Tibial nerve (tissue), 4 donors: ENCODE measurements around the gene L1CAM. TPM values are rescaled to one million over a fixed set of nuclear protein-coding genes. Genes with fewer than 3 reads are reported as not detected.

Source experiments
- DNase-seq, 2 donors: peaks; one replicate each; pipeline ENCODE4 v3.0.0-alpha.2; 2019; ENCODE audit warnings: low spot score in 2 of 2
- H3K27ac ChIP-seq, 4 donors: fragments of 200-600 bp; sonication (generic) in 3 of 4; one replicate each; pipeline ENCODE4 v1.5.1; 2017 to 2019; ENCODE audit warnings: mild to moderate bottlenecking in 1 of 4
- H3K27me3 ChIP-seq, 2 donors: fragments of 200-600 bp; sonication (generic) in 1 of 2; one replicate each; pipeline versions ENCODE4 v1.5.1 to v1.6.0; 2017 to 2019
- H3K36me3 ChIP-seq, 3 donors: fragments of 200-600 bp; sonication (generic); one replicate each; pipeline ENCODE4 v1.5.1; 2018 to 2019
- H3K4me1 ChIP-seq, 4 donors: fragments of 200-600 bp; sonication (generic) in 3 of 4; one replicate each; pipeline ENCODE4 v1.5.1; 2017 to 2019
- H3K4me3 ChIP-seq, 4 donors: fragments of 200-600 bp; sonication (generic) in 3 of 4; one replicate each; pipeline ENCODE4 v1.5.1; 2017 to 2019; ENCODE audit warnings: mild to moderate bottlenecking in 1 of 4, moderate library complexity in 1 of 4
- H3K9me3 ChIP-seq, 4 donors: fragments of 200-600 bp; sonication (generic) in 3 of 4; one replicate each; pipeline ENCODE4 v1.5.1; 2017 to 2019
- EP300 ChIP-seq, 2 donors: sonication (generic); formaldehyde crosslinking; IDR thresholded peaks; one replicate each; pipeline ENCODE4 v1.6.1; 2017; ENCODE audit warnings: antibody characterized with exemption in 2 of 2, mild to moderate bottlenecking in 1 of 2
- POLR2A ChIP-seq, 2 donors: fragments of 450-650 bp; IDR thresholded peaks; one replicate each; pipeline ENCODE4 v1.6.1; 2017; ENCODE audit warnings: antibody characterized with exemption in 2 of 2, mild to moderate bottlenecking in 2 of 2, moderate library complexity in 2 of 2
- WGBS, 2 donors: methylation state at CpG; one replicate each; pipeline ENCODE4 v1.1.5; 2018; 5-methylcytosine and 5-hydroxymethylcytosine counted together
- total RNA-seq, 4 donors: library from RNA; depleted of rRNA; stranded (reverse); fragments of >200 nt; gene quantifications; one replicate each; pipeline ENCODE4 v1.1.0, GENCODE V29; 2016
- TF ChIP-seq, protein P1 (sequence below), 5 experiments: fragments of 200-600 bp in 3 of 5; fragments of 450-650 bp in 2 of 5; sonication (generic) in 3 of 5; IDR thresholded peaks; one replicate each; pipeline ENCODE4 v1.5.1; 2016 to 2019; ENCODE audit warnings: antibody characterized with exemption in 5 of 5, mild to moderate bottlenecking in 3 of 5, moderate library complexity in 2 of 5

L1CAM gene
- total RNA-seq, 4 donors from 2014 or later: 23.7 to 53.7 (median 46.3) TPM

DNA sequence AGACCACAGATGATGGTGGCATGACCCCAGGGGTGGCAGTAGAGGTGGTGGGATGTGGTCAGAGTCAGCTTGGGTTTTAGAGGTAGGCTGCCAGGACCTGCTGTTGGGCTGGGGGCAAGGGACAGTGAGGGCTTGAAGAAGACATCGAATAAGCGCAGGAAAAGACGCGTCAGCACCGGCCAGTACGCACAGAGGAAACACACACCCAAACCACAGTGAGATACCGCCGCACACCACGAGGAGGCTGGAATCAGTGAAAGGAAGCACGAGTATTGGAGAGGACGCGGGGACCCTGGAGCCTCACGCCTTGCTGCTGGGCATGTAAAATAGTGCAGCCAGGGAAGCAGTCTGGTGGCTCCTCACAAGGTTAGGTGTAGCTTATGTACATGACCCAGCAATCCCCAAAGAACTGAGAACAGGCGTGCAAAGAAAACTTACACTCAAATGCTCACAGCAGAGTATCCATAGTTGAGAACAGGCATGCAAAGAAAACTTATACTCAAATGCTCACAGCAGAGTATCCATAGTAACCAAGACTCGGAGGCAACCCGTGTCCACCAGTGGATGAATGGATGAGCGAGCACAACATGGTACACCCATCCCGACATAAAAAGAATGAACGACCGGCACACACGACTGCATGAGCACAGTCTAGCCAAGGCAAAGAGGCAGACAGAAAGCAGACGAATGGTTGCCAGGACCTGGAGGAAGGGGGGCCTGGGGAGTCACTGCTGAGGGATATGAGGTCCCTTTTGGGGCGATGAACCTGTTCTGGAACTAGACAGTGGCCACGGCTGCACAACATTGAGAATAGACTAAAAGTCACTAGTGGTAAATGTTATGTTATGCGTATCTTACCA lies 68.9 kb downstream of the L1CAM start:
- TF ChIP-seq, protein P1, sequence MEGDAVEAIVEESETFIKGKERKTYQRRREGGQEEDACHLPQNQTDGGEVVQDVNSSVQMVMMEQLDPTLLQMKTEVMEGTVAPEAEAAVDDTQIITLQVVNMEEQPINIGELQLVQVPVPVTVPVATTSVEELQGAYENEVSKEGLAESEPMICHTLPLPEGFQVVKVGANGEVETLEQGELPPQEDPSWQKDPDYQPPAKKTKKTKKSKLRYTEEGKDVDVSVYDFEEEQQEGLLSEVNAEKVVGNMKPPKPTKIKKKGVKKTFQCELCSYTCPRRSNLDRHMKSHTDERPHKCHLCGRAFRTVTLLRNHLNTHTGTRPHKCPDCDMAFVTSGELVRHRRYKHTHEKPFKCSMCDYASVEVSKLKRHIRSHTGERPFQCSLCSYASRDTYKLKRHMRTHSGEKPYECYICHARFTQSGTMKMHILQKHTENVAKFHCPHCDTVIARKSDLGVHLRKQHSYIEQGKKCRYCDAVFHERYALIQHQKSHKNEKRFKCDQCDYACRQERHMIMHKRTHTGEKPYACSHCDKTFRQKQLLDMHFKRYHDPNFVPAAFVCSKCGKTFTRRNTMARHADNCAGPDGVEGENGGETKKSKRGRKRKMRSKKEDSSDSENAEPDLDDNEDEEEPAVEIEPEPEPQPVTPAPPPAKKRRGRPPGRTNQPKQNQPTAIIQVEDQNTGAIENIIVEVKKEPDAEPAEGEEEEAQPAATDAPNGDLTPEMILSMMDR (IDR thresholded peaks at IDR 0.05): no peak
- no peak for TF ChIP-seq EP300 (IDR thresholded peaks at IDR 0.05)
- TF ChIP-seq POLR2A (IDR thresholded peaks at IDR 0.05): no peak
- peaks cover 0 to 10% (median 0%) of the 10 kb centered on the region in 4 donors for H3K4me1 ChIP-seq
- no peak for DNase-seq
- H3K9me3 ChIP-seq: no peaks in the 10 kb centered on the region
- H3K27ac ChIP-seq: no peak overlapping the region
- H3K36me3 ChIP-seq: no peaks in the 10 kb centered on the region
- no peak overlapping the region for H3K4me3 ChIP-seq
- 88 to 89% methylated on average over 25 of the region's 25 CpGs for WGBS, 2 donors
- H3K27me3 ChIP-seq: peaks cover 0 to 16% of the 10 kb centered on the region in 2 donors

DNA sequence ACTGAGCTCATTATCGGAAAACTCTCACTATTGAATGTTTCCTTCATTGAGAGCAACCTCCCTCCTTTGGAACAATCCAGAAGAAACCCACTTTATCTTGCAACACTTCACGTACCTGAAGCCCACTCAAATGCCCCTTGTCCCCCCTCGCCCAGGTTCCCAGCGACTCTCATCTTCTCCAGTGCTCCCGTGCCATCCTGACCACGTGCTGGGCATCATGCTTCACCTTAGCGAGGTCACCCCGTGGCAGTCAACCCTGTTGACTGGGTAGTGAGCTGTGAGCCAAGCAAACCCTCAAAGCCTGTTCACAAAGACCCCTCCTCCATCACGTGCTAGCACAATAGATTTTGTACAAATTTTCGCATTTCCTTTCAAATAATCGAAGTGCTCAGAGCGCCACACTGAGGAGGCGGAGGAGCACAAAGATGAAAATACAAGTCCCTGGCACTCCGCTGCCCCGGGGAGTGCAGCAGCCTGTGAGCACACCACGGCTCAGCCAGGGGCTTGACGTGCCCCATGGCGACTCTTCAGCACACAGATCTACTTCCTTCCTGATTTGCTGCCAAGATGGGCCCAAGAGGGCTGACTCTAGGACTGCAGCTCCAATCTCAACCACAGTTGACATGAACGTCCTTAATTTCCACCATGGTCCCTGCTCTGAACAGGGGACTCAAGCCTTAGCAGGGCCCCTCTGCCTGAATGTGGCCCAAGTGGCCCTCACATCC lies 71.2 kb downstream of the L1CAM start:
- no peaks in the 10 kb centered on the region for H3K36me3 ChIP-seq
- no peak for TF ChIP-seq POLR2A (IDR thresholded peaks at IDR 0.05)
- TF ChIP-seq, protein P1 (IDR thresholded peaks at IDR 0.05): no peak
- no peak for TF ChIP-seq EP300 (IDR thresholded peaks at IDR 0.05)
- H3K4me3 ChIP-seq: no peak overlapping the region
- H3K27me3 ChIP-seq: peaks cover 0 to 13% of the 10 kb centered on the region in 2 donors
- DNase-seq: no peak
- no peak overlapping the region for H3K27ac ChIP-seq
- peaks cover 0 to 10% (median 0%) of the 10 kb centered on the region in 4 donors for H3K4me1 ChIP-seq
- 75 to 79% methylated on average over 15 to 19 of the region's 19 CpGs for WGBS, 2 donors
- H3K9me3 ChIP-seq: no peaks in the 10 kb centered on the region

DNA sequence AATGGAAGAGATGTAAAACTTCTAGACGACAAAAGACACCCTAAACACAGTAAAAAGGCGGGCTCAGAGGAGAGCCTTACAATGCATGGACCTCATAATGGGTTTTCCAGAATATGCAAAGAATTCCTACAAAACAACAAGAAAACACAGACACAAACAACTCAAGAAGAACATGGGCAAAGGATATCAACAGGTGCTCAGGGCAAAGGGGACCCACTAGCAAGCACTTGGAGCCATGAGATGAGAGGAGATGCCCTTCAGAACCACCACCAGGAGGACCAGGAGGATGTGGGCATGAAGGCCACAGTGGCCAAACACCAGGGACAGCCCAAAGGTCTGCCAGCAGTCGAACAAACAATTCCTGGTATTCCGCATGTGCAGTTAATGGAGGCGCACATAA lies 72.8 kb downstream of the L1CAM start:
- Histone ChIP-seq H3K27ac (no peak overlapping the region), H3K4me3 (no peak overlapping the region), H3K36me3 (no peaks in the 10 kb centered on the region), H3K4me1 (no peaks in the 10 kb centered on the region), H3K9me3 (no peaks in the 10 kb centered on the region), H3K27me3 (no peaks in the 10 kb centered on the region)
- WGBS, 2 donors: 85 to 98% methylated on average over 5 of the region's 5 CpGs
- no peak for DNase-seq
- TF ChIP-seq, protein P1 (IDR thresholded peaks at IDR 0.05): no peak
- TF ChIP-seq EP300 (IDR thresholded peaks at IDR 0.05) (no peak), POLR2A (IDR thresholded peaks at IDR 0.05) (no peak)

DNA sequence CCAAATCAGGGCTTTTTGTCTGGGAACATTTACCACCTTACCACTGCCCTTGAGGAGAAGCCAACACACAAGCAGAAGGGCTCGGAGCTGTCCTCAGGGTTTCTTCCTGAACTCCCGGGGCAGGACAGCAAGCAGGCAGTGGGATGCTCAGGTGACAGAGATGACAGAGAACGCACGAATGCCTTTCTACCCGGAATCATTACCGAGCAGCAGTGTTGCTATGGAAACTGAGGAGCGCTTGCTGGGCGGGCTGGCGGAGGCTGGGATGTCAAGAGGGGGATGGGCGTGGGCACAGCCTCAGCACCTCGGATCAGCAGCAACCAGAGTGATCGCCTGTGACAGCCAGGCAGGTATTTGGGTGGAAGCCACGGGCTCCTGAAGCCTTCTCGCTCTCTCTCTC lies 73.8 kb downstream of the L1CAM start:
- no peaks in the 10 kb centered on the region for H3K9me3 ChIP-seq
- 53 to 69% methylated on average over 5 to 14 of the region's 14 CpGs for WGBS, 2 donors
- no peaks in the 10 kb centered on the region for H3K4me1 ChIP-seq
- no peak overlapping the region for H3K4me3 ChIP-seq
- TF ChIP-seq, protein P1 (IDR thresholded peaks at IDR 0.05): no peak
- TF ChIP-seq EP300 (IDR thresholded peaks at IDR 0.05) (no peak), POLR2A (IDR thresholded peaks at IDR 0.05) (no peak)
- no peaks in the 10 kb centered on the region for H3K36me3 ChIP-seq
- H3K27me3 ChIP-seq: no peaks in the 10 kb centered on the region
- DNase-seq: no peak
- H3K27ac ChIP-seq: no peak overlapping the region

Other genes with a start within 250 kb of the L1CAM start
- gene DUSP9, start 239.0 kb downstream of the L1CAM start, total RNA-seq: not detected
- gene PNCK, start 212.4 kb downstream of the L1CAM start, total RNA-seq: 1 to 10 TPM in 2 of 4 donors, under 1 TPM in 1, not detected in 1; 0.63 to 4.5 (median 3.6) TPM
- gene SLC6A8, start 198.2 kb downstream of the L1CAM start, total RNA-seq: 10 to 100 TPM; 14.4 to 26.7 (median 21.9) TPM
- gene BCAP31, start 161.8 kb downstream of the L1CAM start, total RNA-seq: 100 to 1,000 TPM in 3 of 4 donors, 10 to 100 TPM in 1; 99.0 to 126 (median 114) TPM
- 10 to 100 TPM; 13.0 to 36.6 (median 15.0) TPM for gene ABCD1, start 161.3 kb downstream of the L1CAM start, total RNA-seq
- gene PLXNB3, start 121.9 kb downstream of the L1CAM start, total RNA-seq: 10 to 100 TPM; 45.4 to 77.7 (median 50.3) TPM
- gene SRPK3, start 105.1 kb downstream of the L1CAM start, total RNA-seq: 1 to 10 TPM in 2 of 4 donors, under 1 TPM in 2; 0.87 to 5.1 (median 1.4) TPM
- gene IDH3G, start 91.8 kb downstream of the L1CAM start, total RNA-seq: 100 to 1,000 TPM in 1 of 4 donors, 10 to 100 TPM in 3; 48.9 to 101 (median 83.2) TPM
- 100 to 1,000 TPM in 3 of 4 donors, 10 to 100 TPM in 1; 93.6 to 156 (median 131) TPM for gene SSR4, start 91.5 kb downstream of the L1CAM start, total RNA-seq
- gene PDZD4, start 55.6 kb downstream of the L1CAM start, total RNA-seq: 10 to 100 TPM; 19.9 to 24.6 (median 21.2) TPM
- 1 to 10 TPM; 2.1 to 9.3 (median 5.7) TPM for gene AVPR2, start 18.5 kb upstream of the L1CAM start, total RNA-seq
- 10 to 100 TPM; 23.0 to 90.9 (median 32.7) TPM for gene ARHGAP4, start 40.1 kb upstream of the L1CAM start, total RNA-seq
- gene NAA10, start 48.9 kb upstream of the L1CAM start, total RNA-seq: 100 to 1,000 TPM in 1 of 4 donors, 10 to 100 TPM in 3; 48.0 to 152 (median 73.8) TPM
- 10 to 100 TPM; 12.1 to 28.8 (median 17.8) TPM for gene RENBP, start 58.5 kb upstream of the L1CAM start, total RNA-seq
- gene HCFC1, start 85.6 kb upstream of the L1CAM start, total RNA-seq: 10 to 100 TPM; 42.6 to 52.2 (median 48.9) TPM
- 10 to 100 TPM in 2 of 4 donors, 1 to 10 TPM in 2; 4.2 to 16.4 (median 9.6) TPM for gene TMEM187, start 86.6 kb upstream of the L1CAM start, total RNA-seq
- gene IRAK1, start 133.7 kb upstream of the L1CAM start, total RNA-seq: 100 to 1,000 TPM in 1 of 4 donors, 10 to 100 TPM in 3; 50.7 to 127 (median 64.4) TPM
- gene MECP2, start 211.5 kb upstream of the L1CAM start, total RNA-seq: 10 to 100 TPM; 71.6 to 96.5 (median 83.1) TPM